Sigmoid colon (tissue), 7 donors: ENCODE results near the gene B3GALT4. TPM values are rescaled to one million over a fixed set of nuclear protein-coding genes. Genes with fewer than 3 reads are reported as not detected.

Experiments
- DNase-seq: peaks from one replicate; pipeline ENCODE4 v3.0.0-alpha.2; 2019
- H3K27ac ChIP-seq, 4 donors: fragments of 200-600 bp; sonication (generic); one replicate each; pipeline ENCODE4 v1.5.1; 2016 to 2019; ENCODE audit warnings: mild to moderate bottlenecking in 1 of 4
- H3K27me3 ChIP-seq, 3 donors: fragments of 200-600 bp; sonication (generic); one replicate each; pipeline ENCODE4 v1.5.1; 2019; ENCODE audit warnings: mild to moderate bottlenecking in 1 of 3
- H3K36me3 ChIP-seq, 4 donors: fragments of 200-600 bp; sonication (generic); one replicate each; pipeline ENCODE4 v1.5.1; 2016 to 2019
- H3K4me1 ChIP-seq, 4 donors: fragments of 200-600 bp; sonication (generic); one replicate each; pipeline ENCODE4 v1.5.1; 2017 to 2019
- H3K4me3 ChIP-seq, 4 donors: fragments of 200-600 bp; sonication (generic); one replicate each; pipeline ENCODE4 v1.5.1; 2017 to 2019; ENCODE audit warnings: mild to moderate bottlenecking in 2 of 4, moderate library complexity in 1 of 4
- H3K9me3 ChIP-seq, 4 donors: fragments of 200-600 bp in 3 of 4; sonication (generic) in 3 of 4; one replicate each; pipeline versions ENCODE4 v1.5.1 to v1.6.1; 2013 to 2019
- CTCF ChIP-seq, 4 experiments: fragments of 450-650 bp in 3 of 4; fragments of 200-600 bp in 1 of 4; IDR thresholded peaks; one replicate each; pipeline ENCODE4 v1.5.1; 2016 to 2019; ENCODE audit warnings: antibody characterized with exemption in 4 of 4, mild to moderate bottlenecking in 3 of 4, moderate library complexity in 2 of 4
- EP300 ChIP-seq, 4 donors: sonication (generic); formaldehyde crosslinking; IDR thresholded peaks; one replicate each; pipeline ENCODE4 v1.6.1; 2017; ENCODE audit warnings: antibody characterized with exemption in 4 of 4
- POLR2A ChIP-seq, 2 donors: fragments of 450-650 bp; IDR thresholded peaks; one replicate each; pipeline ENCODE4 v1.6.1; 2016; ENCODE audit warnings: antibody characterized with exemption in 2 of 2, mild to moderate bottlenecking in 2 of 2, moderate library complexity in 2 of 2
- POLR2AphosphoS5 ChIP-seq, 4 donors: sonication (generic); formaldehyde crosslinking; IDR thresholded peaks; one replicate each; pipeline ENCODE4 v1.6.1; 2017; ENCODE audit warnings: antibody characterized with exemption in 4 of 4
- WGBS, 2 donors: extraction: QIAGEN DNeasy Blood & Tissue Kit; methylation state at CpG; one replicate each; pipeline ENCODE4 v1.1.7; 2013; 5-methylcytosine and 5-hydroxymethylcytosine counted together
- intact Hi-C: fragments of 100-400 bp; cut with DNase I; formaldehyde crosslinking; loops from one replicate; pipeline ENCODE4 v1.15.1; 2023
- polyA plus RNA-seq, 3 donors: library from polyadenylated mRNA; stranded (reverse); fragments of 200-250 nt; gene quantifications; one replicate each; pipeline ENCODE4 v1.2.3, GENCODE V29; 2013
- total RNA-seq, 4 donors: library from RNA; depleted of rRNA; stranded (reverse); fragments of >200 nt; gene quantifications; one replicate each; pipeline ENCODE4 v1.1.0, GENCODE V29; 2016
- donor health status: healthy with polysubstance abuse.
- donor health status: Bipolar disorder and iron deficiency.
- donor health status: healthy.

Gene B3GALT4
- total and polyA plus RNA-seq, 7 donors, result 7.2 to 23.6 (median 19.2) TPM

- peak within 1 kb of the TSS; percentile 61 to 73 (median 69) for H3K4me3 ChIP-seq
- peaks cover 14 to 69% (median 32%) of the 10 kb centered on the region in 4 donors for H3K36me3 ChIP-seq
- H3K27me3 ChIP-seq, result no peaks in the 10 kb centered on the region
- H3K27ac ChIP-seq, result peak within 1 kb of the TSS; percentile 80 to 88 (median 82)
- H3K9me3 ChIP-seq, result no peaks in the 10 kb centered on the region
- intact Hi-C loops, result no loop called here
- peaks cover 0 to 30% (median 23%) of the 10 kb centered on the region in 4 donors for H3K4me1 ChIP-seq
- TF ChIP-seq POLR2A (IDR thresholded peaks at IDR 0.05), result peak in 1 of 2 donors; percentile 21
- peak; percentile 68 to 82 (median 76) for TF ChIP-seq POLR2AphosphoS5 (IDR thresholded peaks at IDR 0.05)
- no peak for TF ChIP-seq CTCF (IDR thresholded peaks at IDR 0.05)
- WGBS, 2 donors, result 0% methylated on average over 43 of the region's 43 CpGs
- peak; percentile 93 for DNase-seq
Measured at GRCh38 chr6:33288921-33289783, 12.2 kb downstream of the B3GALT4 start, which contains the start of the genes PFDN6 and WDR46. PFDN6 (plus strand) TSS chr6:33289601; CDS start chr6:33289857, 256 bp downstream. WDR46 (minus strand) TSS chr6:33289239; CDS start chr6:33289170, 69 bp downstream.

DNA sequence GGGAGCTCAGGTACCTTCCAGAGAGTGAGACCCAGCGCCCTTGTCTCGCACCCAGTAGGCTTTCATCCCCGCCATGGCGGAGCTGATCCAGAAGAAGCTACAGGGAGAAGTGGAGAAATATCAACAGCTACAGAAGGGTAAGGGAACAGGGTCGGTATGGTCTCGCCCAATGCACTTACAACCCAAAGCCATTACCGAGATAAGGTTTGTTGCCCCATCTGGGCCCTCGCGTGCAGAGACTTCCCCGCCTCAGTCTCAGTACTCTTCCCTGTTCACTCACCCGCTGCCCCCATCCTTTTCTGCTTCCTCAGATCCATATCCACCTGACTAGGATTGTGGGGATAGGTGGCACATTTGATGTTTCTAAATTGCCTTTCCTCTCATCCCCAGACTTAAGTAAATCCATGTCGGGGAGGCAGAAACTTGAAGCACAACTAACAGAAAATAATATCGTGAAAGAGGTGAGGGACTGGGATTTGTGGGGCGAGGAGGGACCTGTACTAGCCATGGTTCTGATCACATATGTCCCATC lies 12.9 kb downstream of the B3GALT4 start:
- intact Hi-C loops, result no loop called here
- TF ChIP-seq POLR2AphosphoS5 (IDR thresholded peaks at IDR 0.05) (no peak), POLR2A (IDR thresholded peaks at IDR 0.05) (no peak)
- DNase-seq, result no peak
- peaks cover 0 to 30% (median 23%) of the 10 kb centered on the region in 4 donors for H3K4me1 ChIP-seq
- 3 to 5% methylated on average over 14 of the region's 14 CpGs for WGBS, 2 donors
- H3K27me3 ChIP-seq, result no peaks in the 10 kb centered on the region
- H3K9me3 ChIP-seq, result no peaks in the 10 kb centered on the region
- peaks cover 14 to 70% (median 32%) of the 10 kb centered on the region in 4 donors for H3K36me3 ChIP-seq
- H3K27ac ChIP-seq, result peak overlapping the region; percentile 80 to 88 (median 82)
- peak overlapping the region; percentile 61 to 73 (median 69) for H3K4me3 ChIP-seq

- Histone ChIP-seq H3K9me3 (no peaks in the 10 kb centered on the region), H3K36me3 (peaks cover 20 to 70% (median 38%) of the 10 kb centered on the region in 4 donors), H3K27me3 (no peaks in the 10 kb centered on the region), H3K4me3 (peak overlapping the region in 1 of 4 donors; percentile 61), H3K4me1 (peaks cover 0 to 30% (median 23%) of the 10 kb centered on the region in 4 donors), H3K27ac (peak overlapping the region in 1 of 4 donors; percentile 80)
- WGBS, 2 donors, result 76 to 81% methylated on average over 7 of the region's 7 CpGs
- TF ChIP-seq EP300 (IDR thresholded peaks at IDR 0.05) (no peak), POLR2A (IDR thresholded peaks at IDR 0.05) (no peak), POLR2AphosphoS5 (IDR thresholded peaks at IDR 0.05) (no peak)
- intact Hi-C loops, result no loop called here
- DNase-seq, result no peak
Measured at GRCh38 chr6:33290459-33290858, 13.5 kb downstream of the B3GALT4 start.

DNA sequence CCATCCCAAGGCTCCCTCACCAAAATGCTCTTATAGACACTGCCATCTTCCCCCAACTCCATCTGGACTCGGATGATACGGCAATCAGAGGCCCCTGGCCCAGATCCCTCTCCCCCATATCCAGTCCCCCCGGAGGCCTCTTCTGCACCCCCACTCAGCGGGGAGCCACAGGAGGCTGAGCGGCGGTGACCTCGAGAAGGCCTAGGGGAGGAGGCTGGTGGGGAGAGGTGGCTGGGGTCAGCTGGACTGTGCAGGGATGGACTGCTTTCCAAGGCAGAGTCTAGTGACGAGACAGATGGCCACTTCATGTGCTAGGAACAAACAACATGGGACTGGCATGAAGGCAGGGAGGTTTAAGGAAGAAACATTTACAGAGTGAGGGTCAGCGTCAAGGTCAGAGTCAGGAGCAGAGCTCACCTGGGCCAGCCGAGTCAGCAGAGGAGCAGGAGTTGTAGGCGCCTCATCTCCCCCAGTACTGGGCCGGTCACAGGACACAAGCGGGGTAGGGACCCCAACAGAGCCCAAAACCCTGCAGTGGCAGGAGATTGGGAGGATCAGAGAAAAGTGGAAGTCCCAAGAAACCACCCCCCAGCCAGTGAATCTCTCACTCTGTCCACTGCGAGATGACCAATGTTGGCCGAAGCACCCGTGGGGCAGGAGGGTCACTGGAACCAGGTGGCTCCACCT lies 16.2 kb downstream of the B3GALT4 start:
- H3K4me1 ChIP-seq, result peaks cover 0 to 32% (median 28%) of the 10 kb centered on the region in 4 donors
- H3K27ac ChIP-seq, result no peak overlapping the region
- TF ChIP-seq POLR2A (IDR thresholded peaks at IDR 0.05) (no peak), POLR2AphosphoS5 (IDR thresholded peaks at IDR 0.05) (no peak), EP300 (IDR thresholded peaks at IDR 0.05) (no peak)
- WGBS, 2 donors, result 91 to 92% methylated on average over 16 of the region's 16 CpGs
- no peaks in the 10 kb centered on the region for H3K9me3 ChIP-seq
- intact Hi-C loops, result no loop called here
- no peak overlapping the region for H3K4me3 ChIP-seq
- no peaks in the 10 kb centered on the region for H3K27me3 ChIP-seq
- no peak for DNase-seq
- peaks cover 19 to 62% (median 37%) of the 10 kb centered on the region in 4 donors for H3K36me3 ChIP-seq

GRCh38 chr6:33294086-33294823 lies 17.3 kb downstream of the B3GALT4 start:
- DNase-seq, result no peak
- Histone ChIP-seq H3K27me3 (no peaks in the 10 kb centered on the region), H3K4me1 (peaks cover 0 to 30% (median 23%) of the 10 kb centered on the region in 4 donors), H3K4me3 (no peak overlapping the region), H3K36me3 (peaks cover 19 to 62% (median 37%) of the 10 kb centered on the region in 4 donors), H3K27ac (no peak overlapping the region), H3K9me3 (no peaks in the 10 kb centered on the region)
- WGBS, 2 donors, result 68 to 74% methylated on average over 10 of the region's 10 CpGs
- intact Hi-C loops, result no loop called here
- TF ChIP-seq POLR2A (IDR thresholded peaks at IDR 0.05) (no peak), POLR2AphosphoS5 (IDR thresholded peaks at IDR 0.05) (no peak), CTCF (IDR thresholded peaks at IDR 0.05) (no peak), EP300 (IDR thresholded peaks at IDR 0.05) (no peak)
